Fibroblast of villous mesenchyme (primary cell): ENCODE data around the gene ATP6V0D1. TPM values are rescaled to one million over a fixed set of nuclear protein-coding genes. Genes with fewer than 3 reads are reported as not detected.
A peak's percentile ranks its signal among the peaks of the same experiment; 100 is the strongest.

Experiments used
- DNase-seq: peaks from one replicate; pipeline ENCODE4 v3.0.0-alpha.2; 2010; ENCODE audit warnings: low read depth
- H3K4me3 ChIP-seq: 2 replicates; pipeline ENCODE4 v1.5.1; 2011; ENCODE audit warnings: low read depth, mild to moderate bottlenecking, low read length
- CTCF ChIP-seq: IDR thresholded peaks from 2 replicates; pipeline ENCODE4 v1.5.1; 2012; ENCODE audit warnings: low read depth, mild to moderate bottlenecking, low read length; ENCODE audit not compliant: insufficient read depth
- total RNA-seq: library from RNA; depleted of rRNA; stranded (reverse); fragments of >200 nt; gene quantifications from 2 replicates; pipeline ENCODE4 v1.2.3, GENCODE V29; 2012

Gene ATP6V0D1
- total RNA-seq, 1 donor = 122 TPM

GRCh38 chr16:67526149-67526791, 45.3 kb upstream of the ATP6V0D1 start:
- TF ChIP-seq CTCF = no peak

GRCh38 chr16:67525176-67525860, 44.4 kb upstream of the ATP6V0D1 start:
- H3K4me3 ChIP-seq = no peak overlapping the region
- TF ChIP-seq CTCF = peak; percentile 2
- no peak for DNase-seq

More at GRCh38 chr16:67526149-67526791, 45.3 kb upstream of the ATP6V0D1 start:
- DNase-seq = no peak
- no peak overlapping the region for H3K4me3 ChIP-seq

DNA sequence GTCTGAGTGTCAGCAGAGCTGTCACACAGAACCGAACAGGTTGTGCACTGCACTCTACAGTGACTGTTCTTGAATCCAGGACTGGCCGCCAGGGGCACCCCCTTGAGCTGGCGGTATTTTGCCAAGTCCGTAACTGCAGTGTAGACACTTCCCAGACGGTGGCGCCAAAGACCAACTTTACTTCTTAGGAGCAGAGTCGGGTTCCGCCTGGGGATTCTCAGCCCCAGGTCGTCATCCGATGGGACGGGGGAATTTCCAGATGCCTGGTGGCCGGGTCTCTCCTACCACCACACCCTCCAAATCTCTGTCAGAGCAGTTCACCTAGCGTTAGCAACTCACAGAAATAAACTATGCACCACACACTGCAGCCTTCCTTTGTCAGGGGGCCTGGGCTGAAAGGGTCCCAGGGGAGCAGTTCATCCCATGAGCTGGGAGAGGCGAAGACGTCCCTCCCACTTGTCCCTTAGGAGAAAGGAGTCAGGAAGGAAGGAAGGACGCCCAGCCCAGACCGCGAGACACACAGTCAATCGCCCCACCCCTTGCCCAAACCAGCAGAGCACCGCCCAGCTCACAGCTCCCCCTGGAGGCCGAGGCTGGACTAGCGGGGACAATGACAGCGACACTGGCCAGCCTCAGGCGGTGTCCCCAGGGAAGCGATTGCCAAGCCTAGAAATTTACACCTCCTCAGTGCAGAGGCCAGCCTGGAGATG, 40.3 kb upstream of the ATP6V0D1 start:
- DNase-seq = peak; percentile 97
- peak overlapping the region; percentile 72 for H3K4me3 ChIP-seq
- TF ChIP-seq CTCF = peak; percentile 99

DNA sequence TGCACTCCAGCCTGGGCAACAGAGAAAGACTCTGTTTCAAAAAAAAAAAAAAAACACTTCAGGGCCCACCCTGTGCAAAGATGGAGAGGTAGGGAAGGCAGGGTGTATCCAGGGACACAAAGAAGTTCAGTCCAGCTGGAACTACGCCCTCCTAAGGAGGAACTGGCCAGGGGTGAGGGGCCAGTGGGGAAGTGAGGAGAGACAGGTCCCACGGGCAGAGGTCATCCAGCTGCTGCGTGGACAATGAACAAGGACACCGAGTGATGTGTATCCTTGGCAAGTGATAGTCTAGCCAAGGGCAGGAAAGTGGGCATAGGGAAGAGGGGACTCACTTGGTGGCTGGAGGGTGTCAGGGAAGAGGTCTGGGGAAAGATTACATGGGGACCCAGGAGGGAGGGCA, 38.3 kb upstream of the ATP6V0D1 start:
- H3K4me3 ChIP-seq = no peak overlapping the region
- TF ChIP-seq CTCF = no peak
- no peak for DNase-seq

DNA sequence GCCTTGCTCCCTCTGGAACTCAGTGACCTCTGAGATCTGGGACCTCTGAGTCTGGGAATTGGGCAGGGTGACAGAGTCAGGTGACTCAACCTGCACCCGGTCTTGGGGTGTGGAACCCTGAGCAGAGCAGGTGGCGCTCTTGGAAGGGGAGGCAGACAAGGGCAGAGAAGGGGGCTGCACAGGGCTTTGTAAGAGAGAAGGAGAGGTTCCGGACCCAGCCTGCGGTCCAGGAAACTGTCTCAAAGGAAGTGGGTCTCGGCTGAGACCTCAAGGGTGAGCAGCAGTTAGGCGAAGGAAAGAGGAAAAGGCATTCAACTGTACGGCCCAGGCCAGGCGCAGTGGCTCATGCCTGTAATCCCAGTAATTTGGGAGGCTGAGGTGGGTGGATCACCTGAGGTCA, 37.7 kb upstream of the ATP6V0D1 start:
- no peak for TF ChIP-seq CTCF
- DNase-seq = no peak

DNA sequence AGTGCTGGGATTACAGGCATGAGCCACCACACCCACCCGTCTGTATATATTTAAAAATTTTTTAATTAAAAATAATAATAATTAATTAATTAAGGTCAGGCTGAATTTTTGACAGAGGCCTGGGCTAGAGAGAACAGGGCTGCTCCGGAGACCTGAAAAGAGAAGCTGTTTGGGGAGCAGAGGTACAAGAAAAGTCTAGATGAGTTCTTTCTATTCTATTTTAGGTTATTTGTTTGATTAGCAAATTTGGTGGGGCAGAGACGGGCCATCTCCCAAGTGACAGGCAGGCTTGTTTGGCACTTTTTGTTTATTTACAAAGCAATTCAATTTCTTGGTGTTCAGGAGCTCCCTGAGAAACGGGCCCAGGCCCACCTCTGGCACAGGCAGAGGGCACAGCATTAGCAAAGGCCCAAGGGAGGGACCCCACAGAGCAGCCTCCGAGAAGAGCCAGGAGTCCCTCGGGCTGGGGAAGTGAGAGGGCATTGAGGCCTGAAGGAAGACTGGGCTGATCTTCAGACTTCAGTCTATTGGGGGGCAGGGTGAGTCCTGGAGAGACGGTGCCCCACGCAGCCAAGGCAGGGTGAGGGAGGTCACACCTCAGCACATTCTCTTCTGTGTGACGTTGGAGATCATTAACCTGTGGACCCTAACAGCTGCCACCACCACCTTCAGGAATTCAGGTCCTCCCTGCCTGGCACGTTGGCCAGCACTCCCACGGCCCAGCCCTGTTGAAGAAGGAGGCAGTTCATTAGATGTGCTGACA, 36.9 kb upstream of the ATP6V0D1 start:
- no peak for DNase-seq
- H3K4me3 ChIP-seq = no peak overlapping the region
- TF ChIP-seq CTCF = no peak

More for the DNA sequence above, 37.7 kb upstream of the ATP6V0D1 start:
- H3K4me3 ChIP-seq = no peak overlapping the region
